Measurements from ENCODE around the gene NNAT.

Gene NNAT

GRCh38 chr20:37500311-37500710 lies 20.7 kb upstream of the NNAT start:
- FAIRE-seq (no peak), DNase-seq (ENCODE audit: extremely low spot score, insufficient read length, low read depth) (no peak)

- FAIRE-seq = no peak
- no peak for DNase-seq (ENCODE audit: extremely low spot score, insufficient read length, low read depth)
These were observed 19.1 kb upstream of the NNAT start for GRCh38 chr20:37501940-37502339.

GRCh38 chr20:37502654-37503053 lies 18.4 kb upstream of the NNAT start:
- no peak for FAIRE-seq

GRCh38 chr20:37503256-37503927 lies 17.7 kb upstream of the NNAT start:
- DNase-seq (ENCODE audit: extremely low spot score, insufficient read length, low read depth) (no peak), FAIRE-seq (no peak)

More at GRCh38 chr20:37502654-37503053, 18.4 kb upstream of the NNAT start:
- DNase-seq (ENCODE audit: extremely low spot score, insufficient read length, low read depth) = no peak

GRCh38 chr20:37504404-37505096 lies 16.5 kb upstream of the NNAT start:
- no peak for FAIRE-seq
- DNase-seq (ENCODE audit: extremely low spot score, insufficient read length, low read depth) = no peak

- FAIRE-seq = no peak
These were observed 15.5 kb upstream of the NNAT start for GRCh38 chr20:37505263-37506151.

GRCh38 chr20:37506152-37506725 lies 14.8 kb upstream of the NNAT start:
- FAIRE-seq = no peak
- no peak for DNase-seq (ENCODE audit: extremely low spot score, insufficient read length, low read depth)

More at GRCh38 chr20:37505263-37506151, 15.5 kb upstream of the NNAT start:
- DNase-seq (ENCODE audit: extremely low spot score, insufficient read length, low read depth) = no peak

- FAIRE-seq (no peak), DNase-seq (ENCODE audit: extremely low spot score, insufficient read length, low read depth) (no peak)
These were observed 10.8 kb upstream of the NNAT start for GRCh38 chr20:37510226-37510625.

- DNase-seq (ENCODE audit: extremely low spot score, insufficient read length, low read depth) = no peak
- no peak for FAIRE-seq
These were observed 9.3 kb upstream of the NNAT start for GRCh38 chr20:37511610-37512275.

- no peak for FAIRE-seq
- no peak for DNase-seq (ENCODE audit: extremely low spot score, insufficient read length, low read depth)
These were observed 7.2 kb upstream of the NNAT start for GRCh38 chr20:37513779-37514359.

- FAIRE-seq (no peak), DNase-seq (ENCODE audit: extremely low spot score, insufficient read length, low read depth) (no peak)
These were observed 5.2 kb upstream of the NNAT start for GRCh38 chr20:37515876-37516275.

- DNase-seq (ENCODE audit: extremely low spot score, insufficient read length, low read depth) (no peak), FAIRE-seq (no peak)
These were observed 4.0 kb upstream of the NNAT start for GRCh38 chr20:37516811-37517750.

GRCh38 chr20:37518059-37518458 lies 3.0 kb upstream of the NNAT start:
- FAIRE-seq (no peak), DNase-seq (ENCODE audit: extremely low spot score, insufficient read length, low read depth) (no peak)

GRCh38 chr20:37518606-37519507 lies 2.2 kb upstream of the NNAT start:
- DNase-seq (ENCODE audit: extremely low spot score, insufficient read length, low read depth) = no peak
- FAIRE-seq = no peak

GRCh38 chr20:37519508-37520418 lies 1.3 kb upstream of the NNAT start:
- FAIRE-seq (no peak), DNase-seq (ENCODE audit: extremely low spot score, insufficient read length, low read depth) (no peak)

- DNase-seq (ENCODE audit: extremely low spot score, insufficient read length, low read depth) = no peak
- FAIRE-seq = no peak
These were observed 563 bp upstream of the NNAT start for GRCh38 chr20:37520419-37520955.
